Astrocyte (in vitro differentiated cells and primary cell): ENCODE data around the gene CMTM5. TPM values are rescaled to one million over a fixed set of nuclear protein-coding genes. Genes with fewer than 3 reads are reported as not detected.

Experiments used
- DNase-seq: peaks from one replicate; pipeline ENCODE4 v3.0.0-alpha.2; 2010; ENCODE audit warnings: low read depth
- FAIRE-seq: peaks from 2 replicates; lab custom pipeline; 2011; peaks lifted over from hg19 to GRCh38; lab: Jason Lieb, UNC
- H2AFZ ChIP-seq: 2 replicates; pipeline ENCODE4 v1.6.0; 2012; ENCODE audit warnings: low read depth, low read length, inconsistent platforms
- H3K27ac ChIP-seq: 2 replicates; pipeline ENCODE4 v1.5.1; 2011; ENCODE audit warnings: low read depth, low read length, inconsistent platforms
- H3K27me3 ChIP-seq: 2 replicates; pipeline ENCODE4 v1.6.0; 2011; ENCODE audit warnings: low read length, inconsistent platforms; ENCODE audit not compliant: insufficient read depth
- H3K36me3 ChIP-seq: 2 replicates; pipeline ENCODE4 v1.5.1; 2011; ENCODE audit warnings: low read length, inconsistent platforms; ENCODE audit not compliant: insufficient read depth
- H3K4me1 ChIP-seq: 2 replicates; pipeline ENCODE4 v1.5.1; 2011; ENCODE audit warnings: low read length, inconsistent platforms; ENCODE audit not compliant: insufficient read depth
- H3K4me2 ChIP-seq: 2 replicates; pipeline ENCODE4 v1.6.0; 2012; ENCODE audit warnings: low read length, inconsistent platforms
- H3K4me3 ChIP-seq: 2 replicates; pipeline ENCODE4 v1.5.1; 2011; ENCODE audit warnings: low read depth, mild to moderate bottlenecking, low read length, inconsistent platforms; ENCODE audit not compliant: insufficient read depth
- H3K79me2 ChIP-seq: 2 replicates; pipeline ENCODE4 v1.6.0; 2012; ENCODE audit warnings: mild to moderate bottlenecking, low read length, inconsistent platforms; ENCODE audit not compliant: insufficient read depth
- H3K9ac ChIP-seq: 2 replicates; pipeline ENCODE4 v1.6.0; 2012; ENCODE audit warnings: mild to moderate bottlenecking, low read length, inconsistent platforms
- H3K9me3 ChIP-seq: 2 replicates; pipeline ENCODE4 v1.5.1; 2012; ENCODE audit warnings: low read depth, mild to moderate bottlenecking, low read length, inconsistent platforms; ENCODE audit not compliant: insufficient read depth
- H4K20me1 ChIP-seq: 2 replicates; pipeline ENCODE4 v1.6.0; 2012; ENCODE audit warnings: low read length, inconsistent platforms; ENCODE audit not compliant: insufficient read depth
- H3K27ac Mint-ChIP-seq: one replicate; pipeline ENCODE4 v1.8.0; 2021; ENCODE audit warnings: mild to moderate bottlenecking, mixed read lengths; ENCODE audit not compliant: unreplicated experiment
- H3K27me3 Mint-ChIP-seq: one replicate; pipeline ENCODE4 v1.8.0; 2021; ENCODE audit warnings: low read depth, mixed read lengths; ENCODE audit not compliant: unreplicated experiment
- H3K36me3 Mint-ChIP-seq: one replicate; pipeline ENCODE4 v1.8.0; 2021; ENCODE audit warnings: low read depth, mixed read lengths; ENCODE audit not compliant: unreplicated experiment
- H3K4me1 Mint-ChIP-seq: one replicate; pipeline ENCODE4 v1.8.0; 2021; ENCODE audit warnings: low read depth, mixed read lengths; ENCODE audit not compliant: unreplicated experiment
- H3K4me3 Mint-ChIP-seq: one replicate; pipeline ENCODE4 v1.8.0; 2021; ENCODE audit warnings: mild to moderate bottlenecking, moderate library complexity, mixed read lengths; ENCODE audit not compliant: unreplicated experiment
- H3K9me3 Mint-ChIP-seq: one replicate; pipeline ENCODE4 v1.8.0; 2021; ENCODE audit warnings: mild to moderate bottlenecking, mixed read lengths; ENCODE audit not compliant: unreplicated experiment
- CTCF ChIP-seq: IDR thresholded peaks from 2 replicates; pipeline ENCODE4 v1.5.1; 2011; ENCODE audit warnings: low read depth, mild to moderate bottlenecking, inconsistent platforms, low read length, moderate library complexity; ENCODE audit not compliant: insufficient read depth
- EZH2 ChIP-seq: IDR thresholded peaks from 2 replicates; pipeline ENCODE4 v1.6.1; 2012; ENCODE audit warnings: mild to moderate bottlenecking, low read length, inconsistent platforms; ENCODE audit not compliant: insufficient read depth
- total RNA-seq: library from RNA; stranded (reverse); gene quantifications from 2 replicates; pipeline ENCODE4 v1.2.1, GENCODE V29; 2021

CMTM5 gene
- total RNA-seq, 1 donor from 2014 or later, result not detected

- Mint-ChIP-seq H3K9me3 (no peaks in the 10 kb centered on the region), H3K4me3 (no peak overlapping the region), H3K4me1 (no peaks in the 10 kb centered on the region), H3K27ac (no peak overlapping the region), H3K27me3 (peaks cover 16% of the 10 kb centered on the region), H3K36me3 (peaks cover 3% of the 10 kb centered on the region)
- Histone ChIP-seq H3K79me2 (peaks cover 13% of the 10 kb centered on the region), H3K27ac (no peak overlapping the region), H3K36me3 (peaks cover 3% of the 10 kb centered on the region), H3K27me3 (peaks cover 2% of the 10 kb centered on the region), H4K20me1 (peaks cover 5% of the 10 kb centered on the region), H2AFZ (no peak overlapping the region), H3K4me3 (no peak overlapping the region), H3K9ac (no peak overlapping the region), H3K9me3 (no peaks in the 10 kb centered on the region), H3K4me1 (peaks cover 10% of the 10 kb centered on the region), H3K4me2 (no peak overlapping the region)
- no peak for FAIRE-seq
- no peak for DNase-seq
- no peak for TF ChIP-seq EZH2
- TF ChIP-seq CTCF, result no peak
Observed at GRCh38 chr14:23359722-23360447, 17.0 kb upstream of the CMTM5 start.

- H3K36me3 Mint-ChIP-seq, result peaks cover 1% of the 10 kb centered on the region
Observed at GRCh38 chr14:23360496-23360895, 16.4 kb upstream of the CMTM5 start.

More at GRCh38 chr14:23360496-23360895, 16.4 kb upstream of the CMTM5 start:
- Mint-ChIP-seq H3K4me3 (no peak overlapping the region), H3K4me1 (no peaks in the 10 kb centered on the region), H3K27ac (no peak overlapping the region), H3K9me3 (no peaks in the 10 kb centered on the region), H3K27me3 (peaks cover 12% of the 10 kb centered on the region)
- FAIRE-seq (no peak), DNase-seq (no peak)
- no peak overlapping the region for H3K4me3 ChIP-seq
- TF ChIP-seq CTCF (no peak), EZH2 (no peak)
- peaks cover 10% of the 10 kb centered on the region for H3K4me1 ChIP-seq
- H3K9me3 ChIP-seq, result no peaks in the 10 kb centered on the region
- H3K4me2 ChIP-seq, result no peak overlapping the region
- H3K27ac ChIP-seq, result peak overlapping the region; percentile 8
- H2AFZ ChIP-seq, result no peak overlapping the region
- H4K20me1 ChIP-seq, result peaks cover 5% of the 10 kb centered on the region
- H3K27me3 ChIP-seq, result peaks cover 2% of the 10 kb centered on the region
- no peak overlapping the region for H3K9ac ChIP-seq
- peaks cover 15% of the 10 kb centered on the region for H3K79me2 ChIP-seq
- H3K36me3 ChIP-seq, result peaks cover 3% of the 10 kb centered on the region
